GM12874 (cell line): ENCODE results near the gene MARK3.

Experiments used
- TF ChIP-seq, protein P1 (sequence below): IDR thresholded peaks from 2 replicates; pipeline ENCODE4 v1.5.1; 2011; ENCODE audit warnings: low read depth, mild to moderate bottlenecking, control low read depth, low read length, moderate library complexity; ENCODE audit not compliant: insufficient read depth

The MARK3 gene

DNA sequence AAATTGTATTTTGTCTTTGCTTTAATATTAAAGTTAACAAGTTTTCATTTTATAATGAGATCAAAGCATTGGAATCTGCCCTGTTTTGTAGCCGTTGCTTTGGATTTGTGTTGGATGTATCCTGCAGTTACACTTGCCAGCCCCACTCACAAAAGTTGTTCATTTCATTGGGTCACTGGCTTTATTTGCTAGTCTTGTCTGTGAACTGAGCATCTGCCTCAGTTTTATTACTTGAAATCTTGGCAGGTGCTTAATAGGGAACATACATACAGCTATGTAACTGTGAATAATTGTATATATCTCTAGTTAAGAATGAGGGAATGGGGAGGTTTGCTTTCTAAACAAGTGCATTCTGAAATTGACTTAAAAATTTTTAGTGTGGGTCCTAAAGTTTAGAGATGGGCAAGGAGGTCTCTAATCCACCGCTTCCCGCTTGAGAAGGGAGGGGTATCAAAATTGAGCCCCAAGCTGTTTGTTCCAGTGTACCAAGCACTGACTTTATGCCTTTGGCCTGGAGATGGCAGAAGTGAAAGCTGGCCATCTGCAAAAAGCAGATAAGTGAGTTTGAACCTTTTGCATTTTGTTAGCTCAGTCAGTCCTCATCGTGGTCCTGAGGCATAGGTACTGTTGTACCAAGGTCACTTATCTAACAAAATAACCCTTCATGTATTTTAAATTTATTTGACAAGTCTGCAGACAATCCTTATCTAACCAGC lies 41.9 kb upstream of the MARK3 start:
- TF ChIP-seq, protein P1, sequence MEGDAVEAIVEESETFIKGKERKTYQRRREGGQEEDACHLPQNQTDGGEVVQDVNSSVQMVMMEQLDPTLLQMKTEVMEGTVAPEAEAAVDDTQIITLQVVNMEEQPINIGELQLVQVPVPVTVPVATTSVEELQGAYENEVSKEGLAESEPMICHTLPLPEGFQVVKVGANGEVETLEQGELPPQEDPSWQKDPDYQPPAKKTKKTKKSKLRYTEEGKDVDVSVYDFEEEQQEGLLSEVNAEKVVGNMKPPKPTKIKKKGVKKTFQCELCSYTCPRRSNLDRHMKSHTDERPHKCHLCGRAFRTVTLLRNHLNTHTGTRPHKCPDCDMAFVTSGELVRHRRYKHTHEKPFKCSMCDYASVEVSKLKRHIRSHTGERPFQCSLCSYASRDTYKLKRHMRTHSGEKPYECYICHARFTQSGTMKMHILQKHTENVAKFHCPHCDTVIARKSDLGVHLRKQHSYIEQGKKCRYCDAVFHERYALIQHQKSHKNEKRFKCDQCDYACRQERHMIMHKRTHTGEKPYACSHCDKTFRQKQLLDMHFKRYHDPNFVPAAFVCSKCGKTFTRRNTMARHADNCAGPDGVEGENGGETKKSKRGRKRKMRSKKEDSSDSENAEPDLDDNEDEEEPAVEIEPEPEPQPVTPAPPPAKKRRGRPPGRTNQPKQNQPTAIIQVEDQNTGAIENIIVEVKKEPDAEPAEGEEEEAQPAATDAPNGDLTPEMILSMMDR = no peak

DNA sequence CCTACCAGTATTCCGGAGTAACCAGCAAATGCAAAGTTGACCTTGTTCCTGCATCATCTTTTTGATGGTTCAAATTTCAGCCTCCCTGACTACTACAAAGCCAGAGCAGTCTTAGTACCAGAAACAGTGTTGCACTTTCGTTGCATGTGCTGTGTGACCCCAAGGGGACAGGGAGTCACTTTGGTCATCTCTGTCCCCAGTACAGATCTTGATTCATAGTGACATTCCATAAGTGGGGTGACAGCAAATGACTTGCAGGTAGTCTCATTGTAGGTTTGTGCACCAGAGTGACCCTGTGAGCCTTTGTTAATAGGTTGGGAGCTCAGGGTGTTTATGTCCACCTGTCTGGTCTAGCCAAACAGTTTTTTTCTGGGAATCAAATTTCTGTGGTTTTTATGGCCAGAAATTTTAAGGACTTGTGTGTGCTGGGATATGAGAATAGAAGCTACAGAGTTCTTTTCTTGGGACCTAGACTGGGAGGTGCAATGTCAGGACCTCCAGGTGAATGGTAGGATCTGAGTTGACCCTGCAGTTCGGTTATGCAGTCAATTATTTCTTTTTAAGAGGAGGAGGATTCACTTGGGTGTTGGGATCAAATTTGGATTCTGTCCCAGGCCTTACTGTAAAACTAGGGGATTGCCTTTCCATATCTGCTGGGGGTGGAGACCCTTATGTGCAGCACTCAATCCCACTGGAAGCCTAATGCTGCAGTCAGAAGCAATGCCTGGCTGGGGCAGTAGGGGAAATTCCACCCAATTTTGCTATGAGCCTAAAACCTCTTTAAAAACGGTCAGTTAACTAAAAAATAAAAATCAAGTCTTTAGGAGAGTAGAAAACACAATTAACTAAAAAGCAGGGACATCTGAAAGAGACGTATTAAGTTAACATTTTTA lies 41.1 kb upstream of the MARK3 start:
- TF ChIP-seq, protein P1 = no peak

DNA sequence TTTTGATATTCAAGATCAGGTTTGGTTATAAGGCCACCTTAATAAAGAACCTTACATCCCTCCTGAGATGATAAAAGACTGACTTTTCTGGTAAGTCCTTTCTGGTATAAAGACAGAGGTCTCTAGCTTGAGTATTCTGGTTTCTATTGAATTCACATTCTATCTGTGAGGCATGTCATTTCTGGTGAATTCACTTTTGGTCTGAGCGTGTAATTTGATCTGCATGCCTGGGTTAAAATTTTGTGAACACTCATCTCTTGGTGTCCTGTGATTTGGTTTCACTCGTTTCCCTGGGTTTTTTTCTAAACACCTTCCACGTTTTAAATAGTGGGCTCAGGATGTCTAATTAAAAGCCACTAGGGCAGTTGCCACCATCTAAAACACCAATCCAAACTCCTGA lies 38.9 kb upstream of the MARK3 start:
- TF ChIP-seq, protein P1 = no peak

DNA sequence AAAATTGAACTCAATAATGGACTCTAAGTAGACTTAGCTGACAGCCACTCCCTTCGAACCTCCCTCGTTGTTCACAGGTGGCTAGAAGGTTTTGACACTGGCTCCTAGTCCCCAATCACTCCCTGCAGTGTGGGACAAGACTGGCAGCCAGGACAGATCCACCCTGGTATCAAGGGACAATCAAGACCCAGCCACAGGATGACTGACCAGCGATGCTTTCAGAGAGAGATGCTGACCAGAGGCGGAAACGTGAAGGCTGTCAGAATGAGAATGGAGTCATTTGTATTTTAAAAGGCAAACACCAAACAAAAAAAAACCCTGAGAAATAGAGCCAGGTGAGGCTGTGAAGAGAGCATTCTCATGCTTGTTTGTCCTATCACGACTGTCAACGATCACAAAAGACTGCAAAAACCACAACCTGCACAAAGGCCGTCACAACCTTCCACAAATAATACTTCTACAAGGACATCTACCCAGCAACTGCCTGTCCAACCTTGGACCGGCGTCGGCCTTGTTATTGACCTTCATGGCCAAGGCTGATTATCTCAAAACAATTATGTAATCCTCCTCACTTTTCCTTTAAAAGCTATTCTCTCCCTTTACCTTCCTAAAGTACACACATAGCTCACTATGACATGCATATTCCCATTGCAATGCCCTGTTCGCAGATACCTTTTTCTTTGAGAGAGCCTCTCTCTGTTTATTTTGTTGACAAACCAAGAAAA lies 38.0 kb upstream of the MARK3 start:
- TF ChIP-seq, protein P1 = no peak

DNA sequence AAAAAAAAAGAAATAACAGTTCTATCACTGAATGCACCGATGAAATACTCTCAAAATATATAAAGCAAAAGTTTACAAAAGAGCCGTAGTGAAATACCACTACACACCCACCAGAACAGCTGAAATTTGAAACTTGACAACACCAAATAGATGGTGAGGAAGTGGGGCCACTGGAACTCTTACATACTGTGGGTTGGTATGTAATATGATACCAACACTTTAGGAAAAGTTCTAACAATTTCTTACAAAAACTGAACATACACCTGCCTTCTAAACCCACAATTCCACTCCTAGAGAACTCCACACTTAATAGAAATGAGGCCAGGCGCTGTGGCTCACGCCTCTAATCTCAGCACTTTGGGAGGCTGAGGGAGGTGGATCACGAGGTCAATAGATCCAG lies 37.1 kb upstream of the MARK3 start:
- TF ChIP-seq, protein P1 = no peak

DNA sequence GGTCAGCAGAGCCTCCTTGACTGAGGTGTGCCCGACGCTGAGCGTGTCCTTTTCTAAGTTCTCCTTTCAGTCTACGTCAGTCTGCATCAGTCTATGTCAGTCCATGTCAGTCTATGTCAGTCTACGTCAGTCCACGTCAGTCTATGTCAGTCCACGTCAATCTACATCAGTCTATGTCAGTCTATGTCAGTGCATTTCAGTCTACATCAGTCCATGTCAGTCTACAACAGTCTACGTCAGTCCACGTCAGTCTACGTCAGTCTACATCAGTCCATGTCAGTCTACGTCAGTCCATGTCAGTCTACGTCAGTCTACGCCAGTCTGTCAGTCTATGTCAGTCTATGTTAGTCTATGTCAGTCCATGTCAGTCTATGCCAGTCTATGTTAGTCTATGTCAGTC lies 35.2 kb upstream of the MARK3 start:
- TF ChIP-seq, protein P1 = no peak

DNA sequence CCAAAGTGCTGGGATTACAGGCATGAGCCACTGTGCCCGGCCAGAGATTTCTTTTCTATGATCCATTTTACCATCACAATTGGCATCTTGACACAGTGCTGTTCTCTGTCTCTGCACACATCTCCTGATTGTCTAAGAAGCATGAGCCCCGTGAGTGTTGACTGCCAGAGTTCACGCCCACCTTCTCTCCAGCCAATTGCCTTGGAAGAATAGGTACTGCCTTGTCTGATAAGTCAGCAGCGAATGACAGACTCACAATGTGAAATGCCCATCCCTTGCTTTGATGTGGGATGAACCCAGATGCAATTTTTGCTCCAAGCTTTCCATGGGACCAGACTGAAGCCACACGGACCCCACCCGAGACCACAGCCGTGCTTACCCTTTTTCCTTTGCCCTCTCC lies 31.9 kb upstream of the MARK3 start:
- TF ChIP-seq, protein P1 = no peak
